IMR-90 (cell line): ENCODE measurements around the gene LSM7. TPM values are rescaled to one million over a fixed set of nuclear protein-coding genes. Genes with fewer than 3 reads are reported as not detected.

Experiments
- ATAC-seq: fragments of 200-7000 bp; cut with Tn5 transposase; 2 replicates; pipeline ENCODE4 v1.9.1; 2020; ENCODE audit warnings: low read depth, mild to moderate bottlenecking, moderate library complexity
- BruUV-seq: library from RNA; stranded (reverse); fragments of 400-500 nt; replicated peaks from 2 replicates; lab custom pipeline; 2021; lab: Mats Ljungman, UMichigan
- CTCF ChIA-PET: fragments of 300-600 bp; formaldehyde crosslinking; extraction: SDS; loops from one replicate; lab custom pipeline; 2021; ENCODE audit warnings: antibody characterized with exemption; lab: Yijun Ruan, JAX
- POLR2A ChIA-PET: fragments of 300-600 bp; sonication (Branson Sonifier 250); formaldehyde crosslinking; loops from one replicate; lab custom pipeline; 2022; ENCODE audit warnings: antibody characterized with exemption; ENCODE audit not compliant: unreplicated experiment; lab: Charles Lee
- DNase-seq: peaks from one replicate; pipeline ENCODE4 v3.0.0; 2013
- H2AFZ ChIP-seq: replicated peaks from 2 replicates; pipeline ENCODE3; 2013; ENCODE audit warnings: low read length, mild to moderate bottlenecking; ENCODE audit not compliant: poor library complexity
- H2AK5ac ChIP-seq: 2 replicates; pipeline ENCODE4 v1.6.1; 2013; ENCODE audit warnings: low read depth, low read length, inconsistent platforms
- H2AK9ac ChIP-seq: replicated peaks from 2 replicates; pipeline ENCODE3; 2013; ENCODE audit warnings: mild to moderate bottlenecking, low read depth, low read length, moderate library complexity; ENCODE audit not compliant: poor library complexity
- H2BK120ac ChIP-seq: 2 replicates; pipeline ENCODE4 v1.6.1; 2013; ENCODE audit warnings: low read depth, low read length, inconsistent platforms
- H2BK15ac ChIP-seq: 3 replicates; pipeline ENCODE4 v1.6.1; 2013; ENCODE audit warnings: low read depth, low read length, inconsistent platforms
- H2BK20ac ChIP-seq: 2 replicates; pipeline ENCODE4 v1.6.1; 2013; ENCODE audit warnings: low read depth, mild to moderate bottlenecking, inconsistent platforms, low read length, moderate library complexity
- H2BK5ac ChIP-seq: 2 replicates; pipeline ENCODE4 v1.6.1; 2013; ENCODE audit warnings: mild to moderate bottlenecking, low read depth, low read length, inconsistent platforms; ENCODE audit not compliant: poor library complexity, severe bottlenecking
- H3K14ac ChIP-seq: replicated peaks from 2 replicates; pipeline ENCODE4 v1.6.1; 2013; ENCODE audit warnings: low read depth, low read length, inconsistent platforms
- H3K18ac ChIP-seq: 2 replicates; pipeline ENCODE4 v1.6.1; 2013; ENCODE audit warnings: low read depth, low read length, control low read depth
- H3K23ac ChIP-seq: 2 replicates; pipeline ENCODE4 v1.6.1; 2013; ENCODE audit warnings: low read depth, low read length, inconsistent platforms
- H3K27ac ChIP-seq: 2 replicates; pipeline ENCODE4 v1.5.1; 2013; ENCODE audit warnings: mild to moderate bottlenecking, control low read depth, low read length; ENCODE audit not compliant: insufficient read depth
- H3K27me3 ChIP-seq: 2 replicates; pipeline ENCODE4 v1.6.1; 2013; ENCODE audit warnings: low read length; ENCODE audit not compliant: control insufficient read depth, insufficient read depth
- H3K36me3 ChIP-seq: 2 replicates; pipeline ENCODE4 v1.6.1; 2013; ENCODE audit warnings: low read length, mixed read lengths; ENCODE audit not compliant: control insufficient read depth, insufficient read depth
- H3K4ac ChIP-seq: 2 replicates; pipeline ENCODE4 v1.6.1; 2013; ENCODE audit warnings: low read depth, low read length, inconsistent platforms
- H3K4me1 ChIP-seq: 2 replicates; pipeline ENCODE4 v1.6.1; 2013; ENCODE audit warnings: low read length, mixed read lengths; ENCODE audit not compliant: control insufficient read depth, insufficient read depth
- H3K4me2 ChIP-seq: 2 replicates; pipeline ENCODE4 v1.6.1; 2013; ENCODE audit warnings: low read depth, mild to moderate bottlenecking, control low read depth, low read length, moderate library complexity
- H3K4me3 ChIP-seq: 2 replicates; pipeline ENCODE4 v1.5.1; 2013; ENCODE audit warnings: low read depth, mild to moderate bottlenecking, control low read depth, low read length, moderate library complexity; ENCODE audit not compliant: insufficient read depth
- H3K56ac ChIP-seq: 2 replicates; pipeline ENCODE4 v1.6.1; 2013; ENCODE audit warnings: low read length, inconsistent platforms; ENCODE audit not compliant: insufficient read depth; ENCODE audit errors: extremely low read depth
- H3K79me1 ChIP-seq, 2 experiments: 2 replicates each; pipeline ENCODE4 v1.6.1; 2013; ENCODE audit warnings: low read length in 2 of 2, inconsistent platforms in 1 of 2, low read depth in 1 of 2
- H3K9ac ChIP-seq: 2 replicates; pipeline ENCODE4 v1.6.1; 2013; ENCODE audit warnings: low read depth, low read length, control low read depth
- H3K9me1 ChIP-seq: 2 replicates; pipeline ENCODE4 v1.6.1; 2013; ENCODE audit warnings: low read length, inconsistent platforms; ENCODE audit not compliant: insufficient read depth
- H3K9me3 ChIP-seq: 2 replicates; pipeline ENCODE4 v1.6.1; 2013; ENCODE audit warnings: low read length; ENCODE audit not compliant: control insufficient read depth, insufficient read depth
- H4K20me1 ChIP-seq: 2 replicates; pipeline ENCODE4 v1.6.1; 2013; ENCODE audit warnings: low read length, inconsistent platforms; ENCODE audit not compliant: insufficient read depth
- H4K5ac ChIP-seq: 2 replicates; pipeline ENCODE4 v1.6.1; 2013; ENCODE audit warnings: mild to moderate bottlenecking, low read depth, low read length, control low read depth
- H4K8ac ChIP-seq, 2 experiments: 2 replicates each; pipeline ENCODE4 v1.6.1; 2013; ENCODE audit warnings: low read depth in 2 of 2, low read length in 2 of 2, control low read depth in 1 of 2, inconsistent platforms in 1 of 2
- H4K91ac ChIP-seq: 2 replicates; pipeline ENCODE4 v1.6.1; 2013; ENCODE audit warnings: low read depth, low read length, inconsistent platforms; ENCODE audit not compliant: insufficient read depth
- BHLHE40 ChIP-seq: fragments of 150-350 bp; IDR thresholded peaks from 2 replicates; pipeline ENCODE4 v1.6.1; 2016; ENCODE audit warnings: mild to moderate bottlenecking, low read depth, low read length
- CEBPB ChIP-seq: IDR thresholded peaks from 2 replicates; pipeline ENCODE4 v1.6.1; 2012; ENCODE audit warnings: low read depth, low read length, improper control_type of control experiment
- CHD1 ChIP-seq: IDR thresholded peaks from 2 replicates; pipeline ENCODE4 v1.6.1; 2012; ENCODE audit warnings: low read depth, low read length, improper control_type of control experiment
- ELK1 ChIP-seq: fragments of 150-350 bp; IDR thresholded peaks from 2 replicates; pipeline ENCODE4 v1.6.1; 2016; ENCODE audit warnings: low read depth, mild to moderate bottlenecking, low read length, moderate library complexity, borderline replicate concordance
- FOS ChIP-seq: fragments of 150-350 bp; IDR thresholded peaks from 2 replicates; pipeline ENCODE4 v1.6.1; 2016; ENCODE audit warnings: low read depth, low read length
- MAZ ChIP-seq: IDR thresholded peaks from 2 replicates; pipeline ENCODE4 v1.6.1; 2012; ENCODE audit warnings: low read depth, mild to moderate bottlenecking, low read length, improper control_type of control experiment, moderate library complexity, borderline replicate concordance
- MXI1 ChIP-seq: IDR thresholded peaks from 2 replicates; pipeline ENCODE4 v1.6.1; 2012; ENCODE audit warnings: low read depth, mild to moderate bottlenecking, low read length, moderate library complexity, borderline replicate concordance
- POLR2A ChIP-seq: IDR thresholded peaks from 2 replicates; pipeline ENCODE4 v1.6.1; 2012; ENCODE audit warnings: mild to moderate bottlenecking, low read depth, low read length
- RAD21 ChIP-seq: IDR thresholded peaks from 2 replicates; pipeline ENCODE4 v1.6.1; 2012; ENCODE audit warnings: low read length, improper control_type of control experiment
- RCOR1 ChIP-seq: IDR thresholded peaks from 2 replicates; pipeline ENCODE4 v1.6.1; 2012; ENCODE audit warnings: mild to moderate bottlenecking, low read length, improper control_type of control experiment; ENCODE audit not compliant: insufficient replicate concordance
- RFX5 ChIP-seq: IDR thresholded peaks from 2 replicates; pipeline ENCODE4 v1.8.0; 2012; ENCODE audit warnings: low read depth, mild to moderate bottlenecking, low read length, moderate library complexity
- WGBS, 2 experiments: methylation state at CpG; one replicate each; pipeline versions ENCODE4 v1.1.5 to v1.1.7; 2013; ENCODE audit warnings: missing lambda C conversion rate in 2 of 2; ENCODE audit not compliant: insufficient read length in 1 of 2; ENCODE audit errors: extremely low coverage in 2 of 2; 5-methylcytosine and 5-hydroxymethylcytosine counted together
- dilution Hi-C: fragments of 300-500 bp; cut with HindIII; formaldehyde crosslinking; loops from one replicate; pipeline ENCODE4 v1.14.3; 2018; ENCODE audit warnings: low sequenced_read_pairs; ENCODE audit not compliant: unreplicated experiment
- in situ Hi-C: fragments of 300-500 bp; cut with MboI; formaldehyde crosslinking; loops from 3 replicates; pipeline ENCODE4 v1.14.3; 2019; ENCODE audit warnings: low sequenced_read_pairs, inconsistent platforms, mixed read lengths
- intact Hi-C: fragments of 100-400 bp; cut with micrococcal nuclease; formaldehyde crosslinking; loops from 2 replicates; pipeline ENCODE4 v1.10.0; 2022
- polyA plus RNA-seq, 3 experiments: library from polyadenylated mRNA; depleted of rRNA; stranded (reverse); fragments of >200 nt; gene quantifications; 2 replicates each; pipeline ENCODE4 v1.2.3, GENCODE V29; 2012; ENCODE audit warnings: low replicate concordance in 1 of 3
- total RNA-seq: library from RNA; depleted of rRNA; stranded (reverse); fragments of >200 nt; gene quantifications from 2 replicates; pipeline ENCODE4 v1.2.3, GENCODE V29; 2012

The LSM7 gene
- total and polyA plus RNA-seq, 2 of the 4 experiments (the other 2 are of a cell fraction) = 145 to 708 TPM

GRCh38 chr19:2333027-2333806 lies 4.8 kb upstream of the LSM7 start:
- no peak overlapping the region for H3K4me2 ChIP-seq
- no peak overlapping the region for H3K23ac ChIP-seq
- CTCF ChIA-PET = no interaction called here
- H2AK9ac ChIP-seq = peak overlapping the region; percentile 55
- no peak overlapping the region for H3K4me3 ChIP-seq
- WGBS, 2 experiments = 92% methylated on average over 5 of the region's 27 CpGs; no CpG with 5 or more reads in 1 of the 2 experiments
- POLR2A ChIA-PET = no interaction called here
- intact Hi-C loops = no loop called here
- H3K4me1 ChIP-seq = peaks cover 3% of the 10 kb centered on the region
- H3K4ac ChIP-seq = no peak overlapping the region
- BruUV-seq = no TSS peak
- no peak overlapping the region for H4K8ac ChIP-seq
- H3K79me1 ChIP-seq = peaks cover 37 to 72% of the 10 kb centered on the region in 2 experiments
- H3K56ac ChIP-seq = no peak overlapping the region
- H4K5ac ChIP-seq = no peak overlapping the region
- H3K14ac ChIP-seq = no peak overlapping the region
- no peak for TF ChIP-seq BHLHE40
- TF ChIP-seq MXI1 = no peak
- TF ChIP-seq RCOR1 = no peak
- TF ChIP-seq RAD21 = no peak
- no peak for TF ChIP-seq POLR2A
- no peak for TF ChIP-seq MAZ
- no peak for TF ChIP-seq FOS
- no peak for TF ChIP-seq CHD1
- TF ChIP-seq CEBPB = no peak
- TF ChIP-seq RFX5 = no peak
- no peak for TF ChIP-seq ELK1
- no peak overlapping the region for H3K9ac ChIP-seq
- no peak overlapping the region for H2AK5ac ChIP-seq
- no peaks in the 10 kb centered on the region for H3K36me3 ChIP-seq
- peaks cover 41% of the 10 kb centered on the region for H4K20me1 ChIP-seq
- H3K27me3 ChIP-seq = no peaks in the 10 kb centered on the region
- in situ Hi-C loops = no loop called here
- dilution Hi-C loops = no loop called here
- H3K9me1 ChIP-seq = peaks cover 13% of the 10 kb centered on the region
- no peak overlapping the region for H3K18ac ChIP-seq
- no peak overlapping the region for H3K27ac ChIP-seq
- no peak overlapping the region for H2BK120ac ChIP-seq
- no peak overlapping the region for H2BK15ac ChIP-seq
- no peak for ATAC-seq
- H4K91ac ChIP-seq = no peak overlapping the region
- no peak overlapping the region for H2BK20ac ChIP-seq
- no peak for DNase-seq
- H3K9me3 ChIP-seq = no peaks in the 10 kb centered on the region
- H2AFZ ChIP-seq = no peak overlapping the region
- H2BK5ac ChIP-seq = no peak overlapping the region
